ENCODE data around the gene MFSD2B.

DNA sequence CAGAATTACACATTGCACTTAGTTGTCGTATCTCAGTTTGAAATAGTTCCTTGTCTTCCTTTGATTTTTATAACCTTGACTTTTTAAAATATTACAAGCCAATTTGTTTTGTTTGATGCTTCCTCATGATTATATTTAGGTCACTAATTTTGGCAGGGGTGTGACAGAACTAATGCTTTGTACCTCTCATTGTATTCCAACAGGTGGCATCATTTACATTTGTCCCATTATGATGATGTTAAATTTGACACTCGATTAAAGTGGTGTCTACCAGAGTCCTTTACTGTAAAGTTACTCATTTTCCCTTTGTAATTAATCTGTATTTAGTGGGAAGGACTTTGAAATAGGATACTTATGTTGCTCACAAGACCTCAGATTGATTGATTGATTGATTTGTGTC is 21.5 kb upstream of the MFSD2B start:
- no peak for TF ChIP-seq POLR2A (IDR thresholded peaks at IDR 0.05)
- TF ChIP-seq, protein P1, sequence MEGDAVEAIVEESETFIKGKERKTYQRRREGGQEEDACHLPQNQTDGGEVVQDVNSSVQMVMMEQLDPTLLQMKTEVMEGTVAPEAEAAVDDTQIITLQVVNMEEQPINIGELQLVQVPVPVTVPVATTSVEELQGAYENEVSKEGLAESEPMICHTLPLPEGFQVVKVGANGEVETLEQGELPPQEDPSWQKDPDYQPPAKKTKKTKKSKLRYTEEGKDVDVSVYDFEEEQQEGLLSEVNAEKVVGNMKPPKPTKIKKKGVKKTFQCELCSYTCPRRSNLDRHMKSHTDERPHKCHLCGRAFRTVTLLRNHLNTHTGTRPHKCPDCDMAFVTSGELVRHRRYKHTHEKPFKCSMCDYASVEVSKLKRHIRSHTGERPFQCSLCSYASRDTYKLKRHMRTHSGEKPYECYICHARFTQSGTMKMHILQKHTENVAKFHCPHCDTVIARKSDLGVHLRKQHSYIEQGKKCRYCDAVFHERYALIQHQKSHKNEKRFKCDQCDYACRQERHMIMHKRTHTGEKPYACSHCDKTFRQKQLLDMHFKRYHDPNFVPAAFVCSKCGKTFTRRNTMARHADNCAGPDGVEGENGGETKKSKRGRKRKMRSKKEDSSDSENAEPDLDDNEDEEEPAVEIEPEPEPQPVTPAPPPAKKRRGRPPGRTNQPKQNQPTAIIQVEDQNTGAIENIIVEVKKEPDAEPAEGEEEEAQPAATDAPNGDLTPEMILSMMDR (IDR thresholded peaks at IDR 0.05): peak in 1 of 6 experiments; percentile 27
